IMR-90 (cell line): ENCODE data around the gene KCNJ6. TPM values are rescaled to one million over a fixed set of nuclear protein-coding genes. Genes with fewer than 3 reads are reported as not detected.

ENCODE experiments used
- ATAC-seq: fragments of 200-7000 bp; cut with Tn5 transposase; 2 replicates; pipeline ENCODE4 v1.9.1; 2020; ENCODE audit warnings: low read depth, mild to moderate bottlenecking, moderate library complexity
- BruUV-seq: library from RNA; stranded (reverse); fragments of 400-500 nt; replicated peaks from 2 replicates; lab custom pipeline; 2021; lab: Mats Ljungman, UMichigan
- CTCF ChIA-PET: fragments of 300-600 bp; formaldehyde crosslinking; extraction: SDS; loops from one replicate; lab custom pipeline; 2021; ENCODE audit warnings: antibody characterized with exemption; lab: Yijun Ruan, JAX
- POLR2A ChIA-PET: fragments of 300-600 bp; sonication (Branson Sonifier 250); formaldehyde crosslinking; loops from one replicate; lab custom pipeline; 2022; ENCODE audit warnings: antibody characterized with exemption; ENCODE audit not compliant: unreplicated experiment; lab: Charles Lee
- DNase-seq: peaks from one replicate; pipeline ENCODE4 v3.0.0; 2013
- H2AFZ ChIP-seq: replicated peaks from 2 replicates; pipeline ENCODE3; 2013; ENCODE audit warnings: low read length, mild to moderate bottlenecking; ENCODE audit not compliant: poor library complexity
- H2AK5ac ChIP-seq: 2 replicates; pipeline ENCODE4 v1.6.1; 2013; ENCODE audit warnings: low read depth, low read length, inconsistent platforms
- H2AK9ac ChIP-seq: replicated peaks from 2 replicates; pipeline ENCODE3; 2013; ENCODE audit warnings: mild to moderate bottlenecking, low read depth, low read length, moderate library complexity; ENCODE audit not compliant: poor library complexity
- H2BK120ac ChIP-seq: 2 replicates; pipeline ENCODE4 v1.6.1; 2013; ENCODE audit warnings: low read depth, low read length, inconsistent platforms
- H2BK15ac ChIP-seq: 3 replicates; pipeline ENCODE4 v1.6.1; 2013; ENCODE audit warnings: low read depth, low read length, inconsistent platforms
- H2BK20ac ChIP-seq: 2 replicates; pipeline ENCODE4 v1.6.1; 2013; ENCODE audit warnings: low read depth, mild to moderate bottlenecking, inconsistent platforms, low read length, moderate library complexity
- H2BK5ac ChIP-seq: 2 replicates; pipeline ENCODE4 v1.6.1; 2013; ENCODE audit warnings: mild to moderate bottlenecking, low read depth, low read length, inconsistent platforms; ENCODE audit not compliant: poor library complexity, severe bottlenecking
- H3K14ac ChIP-seq: replicated peaks from 2 replicates; pipeline ENCODE4 v1.6.1; 2013; ENCODE audit warnings: low read depth, low read length, inconsistent platforms
- H3K18ac ChIP-seq: 2 replicates; pipeline ENCODE4 v1.6.1; 2013; ENCODE audit warnings: low read depth, low read length, control low read depth
- H3K23ac ChIP-seq: 2 replicates; pipeline ENCODE4 v1.6.1; 2013; ENCODE audit warnings: low read depth, low read length, inconsistent platforms
- H3K27ac ChIP-seq: 2 replicates; pipeline ENCODE4 v1.5.1; 2013; ENCODE audit warnings: mild to moderate bottlenecking, control low read depth, low read length; ENCODE audit not compliant: insufficient read depth
- H3K27me3 ChIP-seq: 2 replicates; pipeline ENCODE4 v1.6.1; 2013; ENCODE audit warnings: low read length; ENCODE audit not compliant: control insufficient read depth, insufficient read depth
- H3K36me3 ChIP-seq: 2 replicates; pipeline ENCODE4 v1.6.1; 2013; ENCODE audit warnings: low read length, mixed read lengths; ENCODE audit not compliant: control insufficient read depth, insufficient read depth
- H3K4ac ChIP-seq: 2 replicates; pipeline ENCODE4 v1.6.1; 2013; ENCODE audit warnings: low read depth, low read length, inconsistent platforms
- H3K4me1 ChIP-seq: 2 replicates; pipeline ENCODE4 v1.6.1; 2013; ENCODE audit warnings: low read length, mixed read lengths; ENCODE audit not compliant: control insufficient read depth, insufficient read depth
- H3K4me2 ChIP-seq: 2 replicates; pipeline ENCODE4 v1.6.1; 2013; ENCODE audit warnings: low read depth, mild to moderate bottlenecking, control low read depth, low read length, moderate library complexity
- H3K4me3 ChIP-seq: 2 replicates; pipeline ENCODE4 v1.5.1; 2013; ENCODE audit warnings: low read depth, mild to moderate bottlenecking, control low read depth, low read length, moderate library complexity; ENCODE audit not compliant: insufficient read depth
- H3K56ac ChIP-seq: 2 replicates; pipeline ENCODE4 v1.6.1; 2013; ENCODE audit warnings: low read length, inconsistent platforms; ENCODE audit not compliant: insufficient read depth; ENCODE audit errors: extremely low read depth
- H3K79me1 ChIP-seq, 2 experiments: 2 replicates each; pipeline ENCODE4 v1.6.1; 2013; ENCODE audit warnings: low read length in 2 of 2, inconsistent platforms in 1 of 2, low read depth in 1 of 2
- H3K9ac ChIP-seq: 2 replicates; pipeline ENCODE4 v1.6.1; 2013; ENCODE audit warnings: low read depth, low read length, control low read depth
- H3K9me1 ChIP-seq: 2 replicates; pipeline ENCODE4 v1.6.1; 2013; ENCODE audit warnings: low read length, inconsistent platforms; ENCODE audit not compliant: insufficient read depth
- H3K9me3 ChIP-seq: 2 replicates; pipeline ENCODE4 v1.6.1; 2013; ENCODE audit warnings: low read length; ENCODE audit not compliant: control insufficient read depth, insufficient read depth
- H4K20me1 ChIP-seq: 2 replicates; pipeline ENCODE4 v1.6.1; 2013; ENCODE audit warnings: low read length, inconsistent platforms; ENCODE audit not compliant: insufficient read depth
- H4K5ac ChIP-seq: 2 replicates; pipeline ENCODE4 v1.6.1; 2013; ENCODE audit warnings: mild to moderate bottlenecking, low read depth, low read length, control low read depth
- H4K8ac ChIP-seq, 2 experiments: 2 replicates each; pipeline ENCODE4 v1.6.1; 2013; ENCODE audit warnings: low read depth in 2 of 2, low read length in 2 of 2, control low read depth in 1 of 2, inconsistent platforms in 1 of 2
- H4K91ac ChIP-seq: 2 replicates; pipeline ENCODE4 v1.6.1; 2013; ENCODE audit warnings: low read depth, low read length, inconsistent platforms; ENCODE audit not compliant: insufficient read depth
- CTCF ChIP-seq: conservative IDR thresholded peaks from 2 replicates; pipeline ENCODE4 v1.5.1; 2012; ENCODE audit warnings: mild to moderate bottlenecking, low read depth, low read length, improper control_type of control experiment
- FOS ChIP-seq: fragments of 150-350 bp; IDR thresholded peaks from 2 replicates; pipeline ENCODE4 v1.6.1; 2016; ENCODE audit warnings: low read depth, low read length
- MAFK ChIP-seq: IDR thresholded peaks from 2 replicates; pipeline ENCODE4 v1.6.1; 2012; ENCODE audit warnings: low read depth, low read length, improper control_type of control experiment
- RFX5 ChIP-seq: IDR thresholded peaks from 2 replicates; pipeline ENCODE4 v1.8.0; 2012; ENCODE audit warnings: low read depth, mild to moderate bottlenecking, low read length, moderate library complexity
- WGBS, 2 experiments: methylation state at CpG; one replicate each; pipeline versions ENCODE4 v1.1.5 to v1.1.7; 2013; ENCODE audit warnings: missing lambda C conversion rate in 2 of 2; ENCODE audit not compliant: insufficient read length in 1 of 2; ENCODE audit errors: extremely low coverage in 2 of 2; 5-methylcytosine and 5-hydroxymethylcytosine counted together
- dilution Hi-C: fragments of 300-500 bp; cut with HindIII; formaldehyde crosslinking; loops from one replicate; pipeline ENCODE4 v1.14.3; 2018; ENCODE audit warnings: low sequenced_read_pairs; ENCODE audit not compliant: unreplicated experiment
- in situ Hi-C: fragments of 300-500 bp; cut with MboI; formaldehyde crosslinking; loops from 3 replicates; pipeline ENCODE4 v1.14.3; 2019; ENCODE audit warnings: low sequenced_read_pairs, inconsistent platforms, mixed read lengths
- intact Hi-C: fragments of 100-400 bp; cut with micrococcal nuclease; formaldehyde crosslinking; loops from 2 replicates; pipeline ENCODE4 v1.10.0; 2022
- polyA plus RNA-seq, 3 experiments: library from polyadenylated mRNA; depleted of rRNA; stranded (reverse); fragments of >200 nt; gene quantifications; 2 replicates each; pipeline ENCODE4 v1.2.3, GENCODE V29; 2012; ENCODE audit warnings: low replicate concordance in 1 of 3
- total RNA-seq: library from RNA; depleted of rRNA; stranded (reverse); fragments of >200 nt; gene quantifications from 2 replicates; pipeline ENCODE4 v1.2.3, GENCODE V29; 2012

The KCNJ6 gene
- total and polyA plus RNA-seq, 2 of the 4 experiments (the other 2 are of a cell fraction) = under 0.01 to 0.02 TPM

DNA sequence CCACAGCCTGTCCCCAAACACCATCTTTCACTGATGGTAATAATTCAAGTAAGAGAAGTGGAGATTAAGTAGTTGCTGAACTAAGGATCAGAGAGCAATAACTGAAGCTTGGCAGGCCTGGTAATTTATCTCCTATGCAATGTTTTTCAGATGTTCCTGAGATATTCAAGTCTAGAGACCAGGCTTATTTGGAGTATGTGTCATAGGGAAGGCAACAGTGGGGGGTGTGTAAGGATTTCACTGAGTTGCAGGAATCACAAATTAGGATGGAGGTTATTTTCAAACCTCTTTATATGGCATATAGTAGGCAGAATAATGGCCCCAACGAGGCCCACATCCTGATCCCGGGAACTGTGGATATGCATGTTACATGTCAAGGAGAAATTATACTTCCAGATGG is 171.7 kb downstream of the KCNJ6 start:
- Histone ChIP-seq H3K18ac (no peak overlapping the region), H3K14ac (no peak overlapping the region), H3K56ac (no peak overlapping the region), H3K79me1 (no peaks in the 10 kb centered on the region), H2BK20ac (no peak overlapping the region), H2BK15ac (no peak overlapping the region), H3K27ac (no peak overlapping the region), H3K27me3 (peaks cover 25% of the 10 kb centered on the region), H2AK9ac (no peak overlapping the region), H4K91ac (no peak overlapping the region), H4K8ac (no peak overlapping the region), H4K20me1 (no peaks in the 10 kb centered on the region), H4K5ac (no peak overlapping the region), H3K4me3 (no peak overlapping the region), H3K36me3 (no peaks in the 10 kb centered on the region), H3K9ac (no peak overlapping the region), H3K9me3 (no peaks in the 10 kb centered on the region), H3K9me1 (no peaks in the 10 kb centered on the region), H2BK120ac (no peak overlapping the region), H2AFZ (no peak overlapping the region), H3K4me2 (no peak overlapping the region), H2BK5ac (no peak overlapping the region), H3K4me1 (0 out of 2 replicates have a peak, but pooled peaks cover 1% of the 10 kb centered on the region), H3K23ac (no peak overlapping the region), H2AK5ac (no peak overlapping the region), H3K4ac (no peak overlapping the region)
- TF ChIP-seq FOS (no peak), MAFK (no peak), CTCF (no peak), RFX5 (no peak)
- ChIA-PET CTCF (no interaction called here), POLR2A (interaction anchor here (0.6 kb wide), 1 partner anchor 72 kb away, joined by 3 read pairs; no protein-coding TSS in a partner anchor)
- ATAC-seq = no peak
- intact Hi-C loops (no loop called here), in situ Hi-C loops (no loop called here), dilution Hi-C loops (no loop called here)
- DNase-seq = no peak
- no CpG with 5 or more reads among the region's 2 CpGs for WGBS, 2 experiments
- no TSS peak for BruUV-seq
